ENCODE results near the gene HEATR1.

DNA sequence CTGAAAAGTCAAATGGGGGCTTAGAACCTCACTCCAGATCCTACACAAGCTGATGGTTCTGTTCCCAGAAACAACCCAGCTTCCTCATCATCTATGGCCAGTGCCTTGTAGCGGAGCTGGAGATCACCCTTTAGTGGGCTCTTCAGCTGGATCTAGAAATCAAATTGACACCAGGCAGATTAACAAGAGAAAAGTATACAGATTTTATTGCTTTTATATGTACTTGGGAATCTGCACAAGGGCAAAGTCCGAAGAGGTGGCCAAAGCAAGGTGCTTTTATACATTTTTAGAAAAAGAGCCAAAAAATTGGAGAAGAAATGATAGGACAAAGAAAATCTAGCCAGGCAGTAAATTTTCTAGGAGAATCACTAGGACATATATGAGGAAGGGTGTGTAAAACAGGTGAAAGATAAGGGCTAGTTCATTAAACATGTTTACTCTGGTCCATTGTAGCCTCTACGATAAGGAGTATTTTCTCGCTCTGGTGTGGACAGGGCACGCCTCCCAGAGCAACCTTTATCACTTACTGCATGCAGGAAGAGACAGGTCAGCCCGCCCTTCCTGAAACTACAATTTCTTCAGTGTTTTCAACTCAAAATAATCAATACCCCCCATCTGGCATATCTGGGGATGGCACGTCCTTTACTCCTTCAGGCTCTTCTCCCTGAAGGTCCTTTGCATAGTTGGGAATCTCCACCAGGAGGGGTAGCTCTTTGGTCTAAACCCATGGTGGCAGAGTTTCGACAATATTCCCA is 94.5 kb downstream of the HEATR1 start:
- TF ChIP-seq, protein P1, sequence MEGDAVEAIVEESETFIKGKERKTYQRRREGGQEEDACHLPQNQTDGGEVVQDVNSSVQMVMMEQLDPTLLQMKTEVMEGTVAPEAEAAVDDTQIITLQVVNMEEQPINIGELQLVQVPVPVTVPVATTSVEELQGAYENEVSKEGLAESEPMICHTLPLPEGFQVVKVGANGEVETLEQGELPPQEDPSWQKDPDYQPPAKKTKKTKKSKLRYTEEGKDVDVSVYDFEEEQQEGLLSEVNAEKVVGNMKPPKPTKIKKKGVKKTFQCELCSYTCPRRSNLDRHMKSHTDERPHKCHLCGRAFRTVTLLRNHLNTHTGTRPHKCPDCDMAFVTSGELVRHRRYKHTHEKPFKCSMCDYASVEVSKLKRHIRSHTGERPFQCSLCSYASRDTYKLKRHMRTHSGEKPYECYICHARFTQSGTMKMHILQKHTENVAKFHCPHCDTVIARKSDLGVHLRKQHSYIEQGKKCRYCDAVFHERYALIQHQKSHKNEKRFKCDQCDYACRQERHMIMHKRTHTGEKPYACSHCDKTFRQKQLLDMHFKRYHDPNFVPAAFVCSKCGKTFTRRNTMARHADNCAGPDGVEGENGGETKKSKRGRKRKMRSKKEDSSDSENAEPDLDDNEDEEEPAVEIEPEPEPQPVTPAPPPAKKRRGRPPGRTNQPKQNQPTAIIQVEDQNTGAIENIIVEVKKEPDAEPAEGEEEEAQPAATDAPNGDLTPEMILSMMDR (IDR thresholded peaks at IDR 0.05): no peak
- no peak for TF ChIP-seq POLR2A (IDR thresholded peaks at IDR 0.05)
